Natural killer cell (primary cell): ENCODE measurements around the gene CCNL2. TPM values are rescaled to one million over a fixed set of nuclear protein-coding genes. Genes with fewer than 3 reads are reported as not detected.

Experiments used
- ATAC-seq, 3 donors: fragments of 150-1000 bp in 2 of 3; fragments of 200-7000 bp in 1 of 3; cut with Tn5 transposase; 1 replicate in 1 of 3; 2 replicates in 2 of 3; pipeline ENCODE4 v1.10.0; 2021; ENCODE audit warnings: mild to moderate bottlenecking in 2 of 3, moderate library complexity in 2 of 3
- DNase-seq, 2 donors: peaks; one replicate each; pipeline versions ENCODE4 v3.0.0 to v3.0.0-alpha.2; 2013 to 2021; ENCODE audit warnings: mixed read lengths in 1 of 2
- H3K27ac ChIP-seq: one replicate; pipeline ENCODE4 v1.5.1; 2013; ENCODE audit warnings: mild to moderate bottlenecking, low read length
- H3K27me3 ChIP-seq: one replicate; pipeline ENCODE4 v1.6.1; 2013; ENCODE audit warnings: low read length; ENCODE audit not compliant: control insufficient read depth, insufficient read depth
- H3K36me3 ChIP-seq: one replicate; pipeline ENCODE4 v1.6.1; 2013; ENCODE audit warnings: low read length; ENCODE audit not compliant: control insufficient read depth, insufficient read depth
- H3K4me1 ChIP-seq: one replicate; pipeline ENCODE4 v1.6.1; 2013; ENCODE audit warnings: low read length; ENCODE audit not compliant: control insufficient read depth, insufficient read depth
- H3K4me3 ChIP-seq: one replicate; pipeline ENCODE4 v1.5.1; 2013; ENCODE audit warnings: low read length
- H3K9me3 ChIP-seq: one replicate; pipeline ENCODE4 v1.6.1; 2013; ENCODE audit warnings: low read length; ENCODE audit not compliant: control insufficient read depth, insufficient read depth
- H3K27ac Mint-ChIP-seq, 2 donors: one replicate each; pipeline ENCODE4 v1.8.0; 2022; ENCODE audit warnings: mild to moderate bottlenecking in 2 of 2, mixed read lengths in 2 of 2, moderate library complexity in 1 of 2
- H3K27me3 Mint-ChIP-seq, 2 donors: one replicate each; pipeline ENCODE4 v1.8.0; 2022; ENCODE audit warnings: low read depth in 2 of 2, mixed read lengths in 2 of 2
- H3K36me3 Mint-ChIP-seq: one replicate; pipeline ENCODE4 v1.8.0; 2022; ENCODE audit warnings: mixed read lengths
- H3K4me1 Mint-ChIP-seq, 2 donors: one replicate each; pipeline ENCODE4 v1.8.0; 2022; ENCODE audit warnings: mixed read lengths in 2 of 2
- H3K4me3 Mint-ChIP-seq: one replicate; pipeline ENCODE4 v1.8.0; 2022; ENCODE audit warnings: mild to moderate bottlenecking, moderate library complexity, mixed read lengths
- H3K9me3 Mint-ChIP-seq, 2 donors: one replicate each; pipeline ENCODE4 v1.8.0; 2022; ENCODE audit warnings: mixed read lengths in 2 of 2
- whole genome bisulfite sequencing: methylation state at CpG from one replicate; pipeline ENCODE4 v1.1.7; 2013; ENCODE audit warnings: missing lambda C conversion rate; ENCODE audit not compliant: insufficient coverage; 5-methylcytosine and 5-hydroxymethylcytosine counted together
- intact Hi-C: fragments of 100-400 bp; cut with micrococcal nuclease; formaldehyde crosslinking; loops from one replicate; pipeline ENCODE4 v1.14.2; 2022
- total RNA-seq, 4 donors: library from RNA; stranded (reverse); fragments of 120-200 nt in 1 of 4; gene quantifications; one replicate each; pipeline versions ENCODE4 v1.2.3 to v1.2.4, GENCODE V29; 2013 to 2022
- TF ChIP-seq, protein P1 (sequence below): fragments of 200-600 bp; IDR thresholded peaks from one replicate; pipeline ENCODE4 v1.8.0; 2022; ENCODE audit warnings: antibody characterized with exemption

The CCNL2 gene
- total RNA-seq, 3 donors from 2014 or later (not counting 1 experiment from before 2014, with no cell fraction given): 253 to 281 (median 274) TPM

DNA sequence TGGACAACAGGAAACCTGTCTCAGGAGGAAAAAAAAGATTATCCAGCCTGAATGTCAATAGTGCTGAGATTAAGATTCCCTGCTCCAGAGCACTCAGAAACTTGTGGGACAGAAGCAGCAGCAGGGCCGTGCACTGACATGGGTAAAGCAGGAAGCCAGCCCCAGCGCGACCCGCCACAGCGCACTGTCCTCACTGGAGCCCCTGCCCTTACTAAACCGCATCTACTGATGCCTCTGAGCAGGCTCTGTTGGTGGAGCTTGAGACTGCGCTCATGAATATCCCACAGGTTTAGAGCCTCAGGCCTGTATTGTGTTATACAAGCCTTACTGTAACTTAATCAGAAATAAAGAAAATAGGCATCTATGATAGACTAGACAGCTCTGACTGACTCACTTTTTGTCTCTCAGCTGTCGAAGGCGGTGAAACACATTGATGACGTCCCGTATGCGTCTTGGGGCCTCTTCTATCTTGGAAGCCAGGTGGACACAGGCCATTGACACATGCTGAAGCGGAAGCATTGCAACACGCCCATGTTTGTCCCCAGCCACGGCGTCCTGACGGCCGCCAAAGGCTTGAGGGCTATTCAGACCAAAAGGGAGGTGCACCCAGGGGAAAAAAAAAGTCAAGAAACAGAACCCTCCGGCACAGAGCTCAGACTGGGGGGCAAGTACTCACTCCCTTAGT lies 1.2 kb downstream of the CCNL2 start:
- H3K4me1 Mint-ChIP-seq: peaks cover 33 to 37% of the 10 kb centered on the region in 2 donors
- no peaks in the 10 kb centered on the region for H3K9me3 ChIP-seq
- H3K4me3 Mint-ChIP-seq: peak overlapping the region; percentile 93
- TF ChIP-seq, protein P1, sequence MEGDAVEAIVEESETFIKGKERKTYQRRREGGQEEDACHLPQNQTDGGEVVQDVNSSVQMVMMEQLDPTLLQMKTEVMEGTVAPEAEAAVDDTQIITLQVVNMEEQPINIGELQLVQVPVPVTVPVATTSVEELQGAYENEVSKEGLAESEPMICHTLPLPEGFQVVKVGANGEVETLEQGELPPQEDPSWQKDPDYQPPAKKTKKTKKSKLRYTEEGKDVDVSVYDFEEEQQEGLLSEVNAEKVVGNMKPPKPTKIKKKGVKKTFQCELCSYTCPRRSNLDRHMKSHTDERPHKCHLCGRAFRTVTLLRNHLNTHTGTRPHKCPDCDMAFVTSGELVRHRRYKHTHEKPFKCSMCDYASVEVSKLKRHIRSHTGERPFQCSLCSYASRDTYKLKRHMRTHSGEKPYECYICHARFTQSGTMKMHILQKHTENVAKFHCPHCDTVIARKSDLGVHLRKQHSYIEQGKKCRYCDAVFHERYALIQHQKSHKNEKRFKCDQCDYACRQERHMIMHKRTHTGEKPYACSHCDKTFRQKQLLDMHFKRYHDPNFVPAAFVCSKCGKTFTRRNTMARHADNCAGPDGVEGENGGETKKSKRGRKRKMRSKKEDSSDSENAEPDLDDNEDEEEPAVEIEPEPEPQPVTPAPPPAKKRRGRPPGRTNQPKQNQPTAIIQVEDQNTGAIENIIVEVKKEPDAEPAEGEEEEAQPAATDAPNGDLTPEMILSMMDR: no peak
- peak overlapping the region; percentile 92 for H3K4me3 ChIP-seq
- peak overlapping the region; percentile 80 to 94 for H3K27ac Mint-ChIP-seq
- no peak for ATAC-seq
- peaks cover 5% of the 10 kb centered on the region for H3K36me3 Mint-ChIP-seq
- H3K9me3 Mint-ChIP-seq: no peaks in the 10 kb centered on the region
- peaks cover 31% of the 10 kb centered on the region for H3K4me1 ChIP-seq
- 63% methylated on average over 19 of the region's 19 CpGs for WGBS
- H3K27me3 ChIP-seq: no peaks in the 10 kb centered on the region
- intact Hi-C loops: no loop called here
- H3K36me3 ChIP-seq: peaks cover 54% of the 10 kb centered on the region
- no peak for DNase-seq
- no peak overlapping the region for H3K27ac ChIP-seq
- H3K27me3 Mint-ChIP-seq: no peaks in the 10 kb centered on the region

DNA sequence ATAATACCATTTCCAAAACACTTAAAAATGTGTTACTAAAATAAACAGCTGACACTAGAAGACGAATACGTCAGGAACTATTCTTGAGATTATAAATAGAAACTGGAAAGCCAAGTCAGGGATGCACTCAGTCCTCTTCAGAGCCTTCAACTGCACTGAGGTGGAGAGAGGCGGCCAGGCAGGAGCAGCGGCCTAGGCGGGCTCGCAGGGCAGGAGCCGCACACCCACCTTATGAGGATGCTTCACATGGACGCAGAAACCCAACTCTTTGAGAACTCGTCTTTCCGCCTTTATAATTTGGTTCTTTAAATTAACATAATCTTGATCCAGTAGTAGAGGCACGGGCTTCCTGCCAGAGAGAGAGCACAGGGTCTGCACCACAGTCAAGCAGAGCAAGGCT lies 4.0 kb downstream of the CCNL2 start:
- DNase-seq (no peak), ATAC-seq (no peak)
- intact Hi-C loops: no loop called here
- TF ChIP-seq, protein P1: no peak
- Histone ChIP-seq H3K27me3 (no peaks in the 10 kb centered on the region), H3K36me3 (peaks cover 60% of the 10 kb centered on the region), H3K9me3 (no peaks in the 10 kb centered on the region), H3K4me1 (peaks cover 22% of the 10 kb centered on the region), H3K27ac (no peak overlapping the region), H3K4me3 (no peak overlapping the region)
- no peaks in the 10 kb centered on the region for H3K27me3 Mint-ChIP-seq
- 97% methylated on average over 11 of the region's 11 CpGs for WGBS
- peaks cover 15% of the 10 kb centered on the region for H3K36me3 Mint-ChIP-seq
- peaks cover 26 to 31% of the 10 kb centered on the region in 2 donors for H3K4me1 Mint-ChIP-seq
- H3K4me3 Mint-ChIP-seq: peak overlapping the region; percentile 4
- H3K9me3 Mint-ChIP-seq: no peaks in the 10 kb centered on the region
- no peak overlapping the region for H3K27ac Mint-ChIP-seq

GRCh38 chr1:1394116-1394515 lies 5.0 kb downstream of the CCNL2 start:
- ATAC-seq: no peak
- WGBS: 84% methylated on average over 7 of the region's 7 CpGs
- Mint-ChIP-seq H3K36me3 (peaks cover 15% of the 10 kb centered on the region), H3K4me3 (no peak overlapping the region), H3K27ac (no peak overlapping the region), H3K27me3 (no peaks in the 10 kb centered on the region), H3K4me1 (peaks cover 16 to 21% of the 10 kb centered on the region in 2 donors), H3K9me3 (no peaks in the 10 kb centered on the region)
- TF ChIP-seq, protein P1: no peak
- Histone ChIP-seq H3K27ac (no peak overlapping the region), H3K27me3 (no peaks in the 10 kb centered on the region), H3K36me3 (peaks cover 69% of the 10 kb centered on the region), H3K9me3 (no peaks in the 10 kb centered on the region), H3K4me1 (peaks cover 16% of the 10 kb centered on the region), H3K4me3 (no peak overlapping the region)
- intact Hi-C loops: no loop called here
- DNase-seq: no peak

GRCh38 chr1:1393428-1393827 lies 5.7 kb downstream of the CCNL2 start:
- H3K4me1 Mint-ChIP-seq: peaks cover 15 to 21% of the 10 kb centered on the region in 2 donors
- no peaks in the 10 kb centered on the region for H3K27me3 ChIP-seq
- DNase-seq (no peak), ATAC-seq (no peak)
- H3K4me3 ChIP-seq: no peak overlapping the region
- TF ChIP-seq, protein P1: no peak
- no peaks in the 10 kb centered on the region for H3K9me3 ChIP-seq
- WGBS: 96% methylated on average over 11 of the region's 11 CpGs
- H3K27me3 Mint-ChIP-seq: no peaks in the 10 kb centered on the region
- H3K27ac Mint-ChIP-seq: peak overlapping the region in 1 of 2 donors; percentile 26
- H3K36me3 ChIP-seq: peaks cover 74% of the 10 kb centered on the region
- peaks cover 13% of the 10 kb centered on the region for H3K4me1 ChIP-seq
- H3K9me3 Mint-ChIP-seq: no peaks in the 10 kb centered on the region
- no peak overlapping the region for H3K4me3 Mint-ChIP-seq
- intact Hi-C loops: no loop called here
- H3K36me3 Mint-ChIP-seq: peaks cover 15% of the 10 kb centered on the region
- H3K27ac ChIP-seq: no peak overlapping the region
